GM13977 (cell line): ENCODE results near the gene ELOA.

Source experiments
- DNase-seq: peaks from one replicate; pipeline ENCODE4 v3.0.0; 2012; ENCODE audit warnings: low spot score
- in situ Hi-C: fragments of 300-500 bp; cut with MboI; formaldehyde crosslinking; loops from one replicate; pipeline ENCODE4 v1.12.0; 2022; ENCODE audit warnings: low sequenced_read_pairs, low pct_unique_long_range_greater_than_20kb, mixed read lengths, inconsistent platforms; ENCODE audit not compliant: unreplicated experiment
- TF ChIP-seq, protein P1 (sequence below): IDR thresholded peaks from 2 replicates; pipeline ENCODE4 v1.5.1; 2012; ENCODE audit warnings: mild to moderate bottlenecking, control low read depth; ENCODE audit not compliant: insufficient read depth; ENCODE audit errors: extremely low read depth, missing control alignments

ELOA gene

GRCh38 chr1:23743287-23744152 lies at the start of gene ELOA:
Gene ELOA (plus strand): TSS chr1:23743471. CDS start chr1:23743504, 33 bp downstream.
- DNase-seq = peak; percentile 97
- in situ Hi-C loops = loop anchor here (10.0 kb wide), 2 partner anchors 49 to 199 kb away; partner anchors contain the start of gene RPL11
- TF ChIP-seq, protein P1, sequence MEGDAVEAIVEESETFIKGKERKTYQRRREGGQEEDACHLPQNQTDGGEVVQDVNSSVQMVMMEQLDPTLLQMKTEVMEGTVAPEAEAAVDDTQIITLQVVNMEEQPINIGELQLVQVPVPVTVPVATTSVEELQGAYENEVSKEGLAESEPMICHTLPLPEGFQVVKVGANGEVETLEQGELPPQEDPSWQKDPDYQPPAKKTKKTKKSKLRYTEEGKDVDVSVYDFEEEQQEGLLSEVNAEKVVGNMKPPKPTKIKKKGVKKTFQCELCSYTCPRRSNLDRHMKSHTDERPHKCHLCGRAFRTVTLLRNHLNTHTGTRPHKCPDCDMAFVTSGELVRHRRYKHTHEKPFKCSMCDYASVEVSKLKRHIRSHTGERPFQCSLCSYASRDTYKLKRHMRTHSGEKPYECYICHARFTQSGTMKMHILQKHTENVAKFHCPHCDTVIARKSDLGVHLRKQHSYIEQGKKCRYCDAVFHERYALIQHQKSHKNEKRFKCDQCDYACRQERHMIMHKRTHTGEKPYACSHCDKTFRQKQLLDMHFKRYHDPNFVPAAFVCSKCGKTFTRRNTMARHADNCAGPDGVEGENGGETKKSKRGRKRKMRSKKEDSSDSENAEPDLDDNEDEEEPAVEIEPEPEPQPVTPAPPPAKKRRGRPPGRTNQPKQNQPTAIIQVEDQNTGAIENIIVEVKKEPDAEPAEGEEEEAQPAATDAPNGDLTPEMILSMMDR = no peak

- no peak for DNase-seq
- in situ Hi-C loops = loop anchor here (10.0 kb wide), 1 partner anchor 51 kb away; the partner anchor contains the start of gene ELOA
- TF ChIP-seq, protein P1 = no peak
These were observed 49.7 kb upstream of the ELOA start for GRCh38 chr1:23693599-23693998.

GRCh38 chr1:23694371-23694770 lies 48.9 kb upstream of the ELOA start:
- no peak for DNase-seq
- in situ Hi-C loops = loop anchor here (10.0 kb wide), 1 partner anchor 50 kb away; the partner anchor contains the start of gene ELOA
- TF ChIP-seq, protein P1 = no peak

DNA sequence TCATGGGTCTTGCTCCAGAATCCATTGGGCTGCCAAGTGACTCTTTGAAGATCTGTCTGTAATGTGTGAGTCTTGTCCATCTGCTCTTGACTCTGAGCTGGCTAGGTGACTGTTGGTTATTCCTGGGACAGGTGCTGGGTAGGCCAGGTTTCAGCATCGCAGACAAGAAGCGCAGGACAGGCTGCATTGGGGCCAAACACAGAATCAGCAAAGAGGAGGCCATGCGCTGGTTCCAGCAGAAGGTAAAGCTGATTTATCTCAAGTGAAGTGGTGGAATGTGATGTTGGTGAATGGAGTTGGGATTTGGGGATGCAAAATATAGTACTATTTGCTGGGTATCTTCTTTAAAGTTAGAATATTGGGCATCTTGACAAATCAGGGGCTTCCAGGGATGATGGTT lies 47.6 kb upstream of the ELOA start:
- in situ Hi-C loops = loop anchor here (10.0 kb wide), 1 partner anchor 49 kb away; the partner anchor contains the start of gene ELOA

DNA sequence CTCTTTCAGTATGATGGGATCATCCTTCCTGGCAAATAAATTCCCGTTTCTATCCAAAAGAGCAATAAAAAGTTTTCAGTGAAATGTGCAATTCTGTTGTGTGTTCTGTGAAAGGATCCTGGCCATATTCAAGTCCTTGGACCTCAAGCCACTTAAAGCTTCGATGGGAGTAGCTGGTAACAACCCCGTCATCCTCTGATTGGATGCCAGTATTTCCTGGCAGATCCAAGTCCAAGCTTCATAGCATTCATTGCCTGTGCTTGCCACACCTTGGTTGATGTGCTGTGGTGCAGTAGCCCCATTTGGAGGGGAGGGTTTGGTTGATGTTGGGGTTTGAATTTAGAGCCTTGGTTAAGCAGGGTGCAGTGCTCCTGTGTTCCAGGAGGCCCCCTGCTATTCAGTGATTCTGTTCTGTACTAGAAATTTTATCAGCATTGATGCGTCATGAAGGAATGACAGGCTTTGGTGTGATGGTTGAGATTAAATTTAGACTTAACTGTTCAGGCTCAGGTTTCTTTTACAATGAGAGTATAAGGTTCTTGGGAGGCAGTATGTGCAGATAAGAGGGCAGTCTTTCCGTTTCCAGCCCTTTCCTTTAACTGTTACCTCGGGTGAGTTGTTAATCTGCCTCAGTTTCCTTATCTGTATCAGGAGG lies 46.8 kb upstream of the ELOA start:
- no peak for DNase-seq
- TF ChIP-seq, protein P1 = no peak
- in situ Hi-C loops = loop anchor here (10.0 kb wide), 1 partner anchor 48 kb away; the partner anchor contains the start of gene ELOA

More for the DNA sequence above, 47.6 kb upstream of the ELOA start:
- no peak for DNase-seq
- TF ChIP-seq, protein P1 = no peak

GRCh38 chr1:23698466-23698865 lies 44.8 kb upstream of the ELOA start:
- TF ChIP-seq, protein P1 = no peak
- no peak for DNase-seq
- in situ Hi-C loops = loop anchor here (10.0 kb wide), 1 partner anchor 46 kb away; the partner anchor contains the start of gene ELOA
